Right ventricle myocardium inferior (tissue), 1 donor: ENCODE data around the gene CKS1B. TPM values are rescaled to one million over a fixed set of nuclear protein-coding genes. Genes with fewer than 3 reads are reported as not detected.
"Not testable (repeated sequence)": the region's sequence is repeated elsewhere in the genome, so short reads cannot be mapped to it uniquely, and the experiment has no call there.

ENCODE experiments used
- ATAC-seq: fragments of 200-7000 bp; cut with Tn5 transposase; one replicate; pipeline ENCODE4 v1.9.1; 2020; ENCODE audit warnings: mild to moderate bottlenecking, moderate library complexity
- DNase-seq: peaks from one replicate; pipeline ENCODE4 v3.0.0; 2021; ENCODE audit errors: missing footprints
- intact Hi-C: fragments of 100-400 bp; cut with DNase I; formaldehyde crosslinking; loops from one replicate; pipeline ENCODE4 v1.11.0; 2022
- total RNA-seq: library from RNA; stranded (reverse); fragmentation: NEBNext Ultra II Directional; extraction: Animal tissue kit (Norgen Biotek cat#: 25700); gene quantifications from one replicate; pipeline ENCODE4 v1.2.1, GENCODE V29; 2021
- donor health status: DM: no; HTN: yes; CAD: no; lungs with severe emphysema.

The CKS1B gene
- total RNA-seq, 1 donor from 2014 or later, result 22.2 TPM

DNA sequence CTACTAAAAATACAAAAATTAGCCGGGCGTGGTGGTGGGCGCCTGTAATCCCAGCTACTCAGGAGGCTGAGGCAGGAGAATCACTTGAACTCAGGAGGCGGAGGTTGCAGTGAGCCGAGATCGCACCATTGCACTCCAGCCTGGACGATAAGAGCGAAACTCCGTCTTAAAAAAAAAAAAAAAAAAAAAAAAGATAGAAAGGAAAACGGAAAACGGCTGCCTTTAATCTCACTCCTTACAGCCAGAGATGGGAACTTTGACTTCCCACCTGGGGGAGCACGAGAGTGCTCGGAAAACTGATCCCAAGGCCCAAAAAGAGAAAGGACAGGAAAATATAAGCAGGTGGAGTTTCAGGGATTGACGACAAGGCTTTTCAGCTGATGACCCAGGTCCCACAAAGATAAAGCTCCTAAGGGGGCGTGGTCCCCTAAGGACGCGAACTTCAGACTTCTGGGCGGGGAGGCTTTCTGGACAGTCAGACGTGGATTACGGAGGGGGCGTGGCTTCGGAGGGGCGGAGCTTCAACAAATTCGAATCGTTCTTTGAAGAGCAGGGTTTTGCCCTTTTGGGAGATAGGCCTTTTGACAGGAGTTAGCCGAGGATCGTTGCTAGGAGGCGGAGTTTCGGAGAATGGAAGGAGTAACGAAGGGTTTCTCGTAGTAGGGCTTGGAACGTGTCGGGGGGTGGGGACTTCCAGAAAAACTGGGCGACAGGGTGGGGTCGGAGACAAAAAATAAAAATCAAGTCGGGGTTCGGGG lies 958 bp upstream of the CKS1B start:
- peak; percentile 47 for ATAC-seq

GRCh38 chr1:154974808-154975408 lies 427 bp downstream of the CKS1B start:
- DNase-seq (peak; percentile 95), ATAC-seq (peak; percentile 68)
- intact Hi-C loops, result loop anchor here (2.0 to 5.0 kb wide), 2 partner anchors 26 to 42 kb away; no protein-coding TSS in a partner anchor

More for the DNA sequence above, 958 bp upstream of the CKS1B start:
- peak; percentile 97 for DNase-seq
- intact Hi-C loops, result loop anchor here (2.0 to 5.0 kb wide), 2 partner anchors 27 to 44 kb away; no protein-coding TSS in a partner anchor

GRCh38 chr1:154975409-154976059 lies 1.1 kb downstream of the CKS1B start:
- DNase-seq, result no peak
- intact Hi-C loops, result loop anchor here (2.0 kb wide), 1 partner anchor 25 kb away; no protein-coding TSS in a partner anchor

DNA sequence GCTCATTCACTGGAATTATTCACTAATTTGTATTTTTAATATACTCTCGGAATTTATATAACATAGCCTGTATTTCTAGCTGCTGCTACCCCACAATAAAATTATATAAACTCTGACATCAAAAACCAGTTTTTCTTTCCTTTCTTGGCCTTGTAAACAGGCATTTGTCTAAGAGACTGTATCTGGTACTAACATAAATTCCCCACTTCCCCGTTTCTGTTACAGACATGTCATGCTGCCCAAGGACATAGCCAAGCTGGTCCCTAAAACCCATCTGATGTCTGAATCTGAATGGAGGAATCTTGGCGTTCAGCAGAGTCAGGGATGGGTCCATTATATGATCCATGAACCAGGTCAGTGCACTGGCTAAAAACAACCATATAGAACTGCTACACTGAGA lies 3.3 kb downstream of the CKS1B start:
- ATAC-seq, DNase-seq, intact Hi-C loops: not testable (repeated sequence)

More at GRCh38 chr1:154975409-154976059, 1.1 kb downstream of the CKS1B start:
- no peak for ATAC-seq

DNA sequence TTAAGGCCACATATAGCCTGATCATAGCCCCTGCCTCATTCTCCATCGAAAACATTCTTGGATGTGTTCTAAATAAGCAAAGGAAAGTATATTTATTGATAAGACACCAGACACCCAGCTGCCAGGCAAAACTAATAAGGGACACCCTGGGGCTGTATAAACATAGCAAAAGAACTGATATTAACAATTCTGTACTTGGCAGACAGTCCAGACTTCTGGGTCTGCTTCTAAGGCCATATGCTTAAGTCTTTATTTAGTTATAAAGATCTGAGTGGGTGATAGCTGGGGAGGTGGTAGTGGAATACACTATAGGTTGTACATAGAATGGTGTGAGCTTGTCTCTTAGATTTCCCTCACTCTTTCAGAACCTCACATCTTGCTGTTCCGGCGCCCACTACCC lies 3.9 kb downstream of the CKS1B start:
- DNase-seq (no peak), ATAC-seq (no peak)
- intact Hi-C loops, result no loop called here

DNA sequence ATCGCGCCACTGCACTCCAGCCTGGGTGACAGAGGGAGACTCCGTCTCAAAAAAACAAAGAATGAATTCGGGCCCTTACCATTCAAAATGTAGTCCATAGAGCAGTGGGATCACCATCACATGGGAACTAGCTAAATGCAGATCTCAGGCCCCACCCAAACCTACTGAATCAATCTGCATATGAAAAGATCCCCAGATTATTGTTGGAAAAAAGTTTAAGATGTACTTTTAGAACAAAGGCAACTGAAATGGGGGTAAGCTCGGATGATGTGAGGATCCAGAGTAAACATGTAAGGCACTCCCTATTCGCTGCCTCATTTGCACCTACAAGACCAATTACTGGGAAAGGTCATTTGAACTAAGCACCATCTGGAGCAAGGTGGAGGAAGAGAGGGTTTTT lies 7.9 kb downstream of the CKS1B start:
- intact Hi-C loops, result loop anchor here (2.0 kb wide), 1 partner anchor 20 kb away; the partner anchor contains the start of gene ZBTB7B
- no peak for ATAC-seq
- no peak for DNase-seq

DNA sequence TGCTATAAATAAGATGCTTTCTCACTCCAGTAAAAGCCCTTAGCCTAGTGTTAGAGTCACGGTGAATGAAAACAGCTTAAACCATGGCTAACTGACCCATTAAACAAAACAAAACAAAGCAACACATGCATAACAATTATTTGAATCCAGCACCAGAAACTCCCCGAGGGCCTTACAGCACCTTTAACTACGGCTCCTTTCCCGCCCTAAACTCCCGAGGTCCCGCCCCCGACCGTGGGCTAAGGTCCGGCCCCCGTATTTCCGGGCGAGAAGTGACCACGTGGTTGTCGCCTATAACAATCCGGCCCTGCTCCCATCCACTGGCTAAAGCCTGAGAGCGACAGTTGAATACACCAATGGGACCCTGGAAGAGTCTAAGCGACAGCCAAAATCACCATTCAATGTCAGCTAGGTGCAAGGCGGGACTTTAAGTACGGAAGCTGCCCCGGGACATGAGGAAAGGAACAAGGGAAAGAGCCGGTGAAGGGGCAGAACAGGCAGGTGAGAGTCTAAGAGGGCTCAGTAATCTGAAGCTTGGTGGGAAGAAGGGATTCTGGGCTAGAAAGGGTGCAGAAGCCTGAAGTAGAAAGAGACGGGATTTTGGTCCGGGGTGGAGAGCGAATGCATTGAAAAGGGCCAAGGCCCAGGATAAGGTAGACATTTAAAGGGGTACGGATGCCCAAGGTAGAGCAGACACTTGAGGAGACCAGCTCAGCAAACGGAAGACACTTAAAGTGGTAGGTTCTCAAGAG lies 8.6 kb downstream of the CKS1B start, which contains the start of gene FLAD1:
TSS of gene FLAD1 (plus strand) at position 448 of the 752 bp plus-strand sequence. CDS start 351 bp downstream, outside the sequence.
- DNase-seq (peak; percentile 96), ATAC-seq (peak; percentile 100)
- intact Hi-C loops, result loop anchor here (2.0 kb wide), 1 partner anchor 20 kb away; the partner anchor contains the start of gene ZBTB7B

GRCh38 chr1:154983776-154984466 lies 9.4 kb downstream of the CKS1B start:
- intact Hi-C loops, result loop anchor here (2.0 kb wide), 1 partner anchor 19 kb away; the partner anchor contains the start of gene ZBTB7B
- DNase-seq, result no peak

GRCh38 chr1:154986736-154987135 lies 12.3 kb downstream of the CKS1B start:
- intact Hi-C loops, DNase-seq, ATAC-seq: not testable (repeated sequence)

More at GRCh38 chr1:154983776-154984466, 9.4 kb downstream of the CKS1B start:
- ATAC-seq, result no peak

DNA sequence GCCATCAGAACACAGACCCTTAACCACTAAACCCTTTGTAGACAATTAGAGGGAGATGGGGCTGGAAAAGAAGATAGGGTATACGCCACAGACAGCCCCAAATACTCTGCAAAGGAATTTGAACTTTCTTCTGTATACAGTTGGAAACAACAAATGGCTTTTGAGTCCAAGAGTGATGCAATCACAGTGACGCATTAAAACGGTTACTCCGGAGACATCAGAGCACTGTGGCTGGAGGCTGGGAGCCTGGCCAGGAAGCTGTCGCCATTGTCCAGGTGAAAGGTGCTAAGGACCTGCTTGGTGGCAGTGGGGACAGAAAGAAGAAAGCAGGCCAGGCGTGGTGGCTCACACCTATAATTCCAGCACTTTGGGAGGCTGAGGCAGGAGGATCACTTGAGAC lies 12.8 kb downstream of the CKS1B start:
- intact Hi-C loops, result no loop called here
- no peak for DNase-seq
- ATAC-seq, result no peak

DNA sequence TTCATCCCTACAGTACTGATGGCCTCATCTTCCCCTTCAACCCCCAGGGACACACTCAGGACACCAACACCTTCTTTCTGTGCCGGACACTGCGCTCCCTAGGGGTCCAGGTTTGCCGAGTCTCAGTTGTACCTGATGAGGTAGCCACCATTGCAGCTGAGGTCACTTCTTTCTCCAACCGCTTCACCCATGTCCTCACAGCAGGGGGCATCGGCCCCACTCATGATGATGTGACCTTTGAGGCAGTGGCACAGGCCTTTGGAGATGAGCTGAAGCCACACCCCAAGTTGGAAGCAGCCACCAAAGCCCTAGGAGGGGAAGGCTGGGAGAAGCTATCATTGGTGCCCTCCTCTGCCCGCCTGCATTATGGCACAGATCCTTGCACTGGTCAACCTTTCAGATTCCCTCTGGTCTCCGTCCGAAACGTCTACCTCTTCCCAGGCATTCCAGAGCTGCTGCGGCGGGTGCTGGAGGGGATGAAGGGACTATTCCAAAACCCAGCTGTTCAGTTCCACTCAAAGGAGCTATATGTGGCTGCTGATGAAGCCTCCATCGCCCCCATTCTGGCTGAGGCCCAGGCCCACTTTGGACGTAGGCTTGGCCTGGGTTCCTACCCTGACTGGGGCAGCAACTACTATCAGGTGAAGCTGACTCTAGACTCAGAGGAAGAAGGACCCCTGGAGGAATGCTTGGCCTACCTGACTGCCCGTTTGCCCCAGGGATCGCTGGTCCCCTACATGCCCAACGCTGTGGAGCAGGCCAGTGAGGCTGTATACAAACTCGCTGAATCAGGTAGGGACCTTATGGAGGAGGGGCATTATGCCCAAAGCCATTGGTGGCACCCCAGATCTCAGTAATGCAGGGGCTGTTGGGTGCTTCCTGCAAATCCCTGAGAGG lies 13.8 kb downstream of the CKS1B start:
- no peak for ATAC-seq
- no peak for DNase-seq
- intact Hi-C loops, result no loop called here

GRCh38 chr1:154989195-154989860 lies 14.8 kb downstream of the CKS1B start:
- intact Hi-C loops, result no loop called here
- no peak for ATAC-seq
- no peak for DNase-seq

- no peak for DNase-seq
- intact Hi-C loops, result no loop called here
- ATAC-seq, result no peak
Measured at GRCh38 chr1:154990276-154990675, 15.8 kb downstream of the CKS1B start.

- peak; percentile 22 for ATAC-seq
- intact Hi-C loops, result no loop called here
- DNase-seq, result no peak
Measured at GRCh38 chr1:154992721-154993571, 18.5 kb downstream of the CKS1B start.

- intact Hi-C loops, result no loop called here
- ATAC-seq, result no peak
- no peak for DNase-seq
Measured at GRCh38 chr1:154993572-154994268, 19.2 kb downstream of the CKS1B start, which contains the start of gene LENEP. LENEP (plus strand) TSS chr1:154993586; CDS start chr1:154993608, 22 bp downstream.
